Activated CD8-positive, alpha-beta T cell treated with anti-CD3 and anti-CD28 coated beads, Interleukin-2, amount 10 ng/mL, durations not matched to agents 7 days and 5 days (primary cell): ENCODE measurements around the gene RPN2. TPM values are rescaled to one million over a fixed set of nuclear protein-coding genes. Genes with fewer than 3 reads are reported as not detected.

Experiments used
- ATAC-seq: fragments of 150-1000 bp; cut with Tn5 transposase; one replicate; pipeline ENCODE4 v1.10.0; 2021; ENCODE audit warnings: moderate library complexity
- CTCF ChIA-PET: fragments of 350-600 bp; sonication (Branson Sonifier 250); formaldehyde crosslinking; loops from one replicate; lab custom pipeline; 2021; ENCODE audit warnings: antibody characterized with exemption; lab: Charles Lee
- POLR2A ChIA-PET: fragments of 350-600 bp; sonication (Branson Sonifier 250); formaldehyde crosslinking; loops from one replicate; lab custom pipeline; 2021; ENCODE audit warnings: antibody characterized with exemption; lab: Charles Lee
- DNase-seq: peaks from one replicate; pipeline ENCODE4 v3.0.0-alpha.2; 2020
- H3K27ac Mint-ChIP-seq: one replicate; pipeline ENCODE4 v1.8.0; 2021; ENCODE audit warnings: mild to moderate bottlenecking, mixed read lengths
- H3K27me3 Mint-ChIP-seq: one replicate; pipeline ENCODE4 v1.8.0; 2021; ENCODE audit warnings: low read depth, mixed read lengths
- H3K36me3 Mint-ChIP-seq: one replicate; pipeline ENCODE4 v1.8.0; 2021; ENCODE audit warnings: low read depth, mixed read lengths
- H3K4me1 Mint-ChIP-seq: one replicate; pipeline ENCODE4 v1.8.0; 2021; ENCODE audit warnings: low read depth, mixed read lengths
- H3K4me3 Mint-ChIP-seq: one replicate; pipeline ENCODE4 v1.8.0; 2021; ENCODE audit warnings: mild to moderate bottlenecking, mixed read lengths
- H3K9me3 Mint-ChIP-seq: one replicate; pipeline ENCODE4 v1.8.0; 2022; ENCODE audit warnings: mixed read lengths; ENCODE audit not compliant: insufficient read depth
- total RNA-seq, 2 experiments: library from RNA; stranded (reverse); gene quantifications; one replicate each; pipeline ENCODE4 v1.2.3, GENCODE V29; 2021

Gene RPN2
- total RNA-seq, 2 experiments from 2014 or later = 163 to 165 TPM

GRCh38 chr20:37261714-37262113 lies 82.6 kb downstream of the RPN2 start, which contains the start of gene GHRH:
Gene GHRH (minus strand): TSS chr20:37261814. CDS start chr20:37256889, 4,925 bp downstream.
- no peak for ATAC-seq
- ChIA-PET CTCF (no interaction called here), POLR2A (no interaction called here)
- H3K27ac Mint-ChIP-seq = no peak within 1 kb of the TSS
- peaks cover 3% of the 10 kb centered on the region for H3K4me1 Mint-ChIP-seq
- DNase-seq = no peak
- no peaks in the 10 kb centered on the region for H3K9me3 Mint-ChIP-seq
- peaks cover 13% of the 10 kb centered on the region for H3K27me3 Mint-ChIP-seq
- H3K36me3 Mint-ChIP-seq = no peaks in the 10 kb centered on the region
- no peak within 1 kb of the TSS for H3K4me3 Mint-ChIP-seq

GRCh38 chr20:37262505-37262904 lies 83.4 kb downstream of the RPN2 start:
- no peak for DNase-seq
- no peaks in the 10 kb centered on the region for H3K9me3 Mint-ChIP-seq
- ChIA-PET POLR2A (no interaction called here), CTCF (interaction anchor here (1.2 kb wide), 1 partner anchor 121 kb away, joined by 4 read pairs; no protein-coding TSS in a partner anchor)
- H3K27me3 Mint-ChIP-seq = peaks cover 13% of the 10 kb centered on the region
- H3K27ac Mint-ChIP-seq = no peak overlapping the region
- no peaks in the 10 kb centered on the region for H3K36me3 Mint-ChIP-seq
- ATAC-seq = no peak
- H3K4me3 Mint-ChIP-seq = no peak overlapping the region
- H3K4me1 Mint-ChIP-seq = peaks cover 3% of the 10 kb centered on the region

- Mint-ChIP-seq H3K4me1 (peaks cover 3% of the 10 kb centered on the region), H3K9me3 (no peaks in the 10 kb centered on the region), H3K27ac (no peak overlapping the region), H3K36me3 (no peaks in the 10 kb centered on the region), H3K4me3 (no peak overlapping the region), H3K27me3 (peaks cover 13% of the 10 kb centered on the region)
- no peak for DNase-seq
- ATAC-seq = no peak
- POLR2A ChIA-PET = no interaction called here
- CTCF ChIA-PET = no interaction called here
Observed at GRCh38 chr20:37263686-37264085, 84.6 kb downstream of the RPN2 start.

GRCh38 chr20:37265152-37265551 lies 86.0 kb downstream of the RPN2 start:
- Mint-ChIP-seq H3K27ac (no peak overlapping the region), H3K36me3 (no peaks in the 10 kb centered on the region), H3K27me3 (peaks cover 5% of the 10 kb centered on the region), H3K4me1 (peaks cover 8% of the 10 kb centered on the region), H3K9me3 (no peaks in the 10 kb centered on the region), H3K4me3 (no peak overlapping the region)
- ATAC-seq (peak; percentile 54), DNase-seq (peak; percentile 50)
- ChIA-PET CTCF (interaction anchor here (0.6 to 1.1 kb wide), 7 partner anchors 10 to 293 kb away, joined by 3 to 5 read pairs (median 3); no protein-coding TSS in a partner anchor), POLR2A (no interaction called here)

GRCh38 chr20:37266940-37267666 lies 88.0 kb downstream of the RPN2 start:
- POLR2A ChIA-PET = interaction anchor here (0.6 kb wide), 1 partner anchor 268 kb away, joined by 4 read pairs; no protein-coding TSS in a partner anchor

GRCh38 chr20:37267667-37268313 lies 88.7 kb downstream of the RPN2 start:
- Mint-ChIP-seq H3K4me3 (no peak overlapping the region), H3K27me3 (no peaks in the 10 kb centered on the region), H3K27ac (no peak overlapping the region), H3K36me3 (no peaks in the 10 kb centered on the region), H3K4me1 (peaks cover 8% of the 10 kb centered on the region), H3K9me3 (no peaks in the 10 kb centered on the region)
- ChIA-PET POLR2A (interaction anchor here (0.6 to 0.7 kb wide), 2 partner anchors 260 to 268 kb away, joined by 3 to 4 read pairs; partner anchors contain the start of gene BLCAP), CTCF (interaction anchor here (0.9 to 3.6 kb wide), 5 partner anchors 73 to 507 kb away, joined by 3 to 35 read pairs (median 5); no protein-coding TSS in a partner anchor)
- DNase-seq (no peak), ATAC-seq (no peak)

More at GRCh38 chr20:37266940-37267666, 88.0 kb downstream of the RPN2 start:
- H3K9me3 Mint-ChIP-seq = no peaks in the 10 kb centered on the region
- ATAC-seq (no peak), DNase-seq (no peak)
- CTCF ChIA-PET = interaction anchor here (1.2 to 1.5 kb wide), 3 partner anchors 118 to 271 kb away, joined by 3 to 5 read pairs (median 3); no protein-coding TSS in a partner anchor
- H3K4me3 Mint-ChIP-seq = no peak overlapping the region
- no peaks in the 10 kb centered on the region for H3K27me3 Mint-ChIP-seq
- no peak overlapping the region for H3K27ac Mint-ChIP-seq
- no peaks in the 10 kb centered on the region for H3K36me3 Mint-ChIP-seq
- peaks cover 8% of the 10 kb centered on the region for H3K4me1 Mint-ChIP-seq

GRCh38 chr20:37270576-37271420 lies 91.7 kb downstream of the RPN2 start:
- POLR2A ChIA-PET = no interaction called here
- no peaks in the 10 kb centered on the region for H3K9me3 Mint-ChIP-seq
- CTCF ChIA-PET = interaction anchor here (0.7 to 3.9 kb wide), 7 partner anchors 17 to 263 kb away, joined by 3 to 35 read pairs (median 5); no protein-coding TSS in a partner anchor
- peaks cover 7% of the 10 kb centered on the region for H3K4me1 Mint-ChIP-seq
- DNase-seq (no peak), ATAC-seq (no peak)
- no peak overlapping the region for H3K27ac Mint-ChIP-seq
- H3K27me3 Mint-ChIP-seq = no peaks in the 10 kb centered on the region
- H3K36me3 Mint-ChIP-seq = no peaks in the 10 kb centered on the region
- no peak overlapping the region for H3K4me3 Mint-ChIP-seq

- no peak for ATAC-seq
- DNase-seq = no peak
- CTCF ChIA-PET = interaction anchor here (3.6 to 3.9 kb wide), 2 partner anchors 113 to 263 kb away, joined by 29 to 35 read pairs; no protein-coding TSS in a partner anchor
- H3K9me3 Mint-ChIP-seq = no peaks in the 10 kb centered on the region
- POLR2A ChIA-PET = no interaction called here
- H3K4me1 Mint-ChIP-seq = peaks cover 7% of the 10 kb centered on the region
- H3K4me3 Mint-ChIP-seq = no peak overlapping the region
- H3K36me3 Mint-ChIP-seq = no peaks in the 10 kb centered on the region
- no peak overlapping the region for H3K27ac Mint-ChIP-seq
- no peaks in the 10 kb centered on the region for H3K27me3 Mint-ChIP-seq
Observed at GRCh38 chr20:37271421-37271768, 92.3 kb downstream of the RPN2 start.

GRCh38 chr20:37273988-37274387 lies 94.9 kb downstream of the RPN2 start:
- POLR2A ChIA-PET = no interaction called here
- no peaks in the 10 kb centered on the region for H3K9me3 Mint-ChIP-seq
- H3K27me3 Mint-ChIP-seq = no peaks in the 10 kb centered on the region
- CTCF ChIA-PET = interaction anchor here (1.4 kb wide), 1 partner anchor 111 kb away, joined by 6 read pairs; no protein-coding TSS in a partner anchor
- DNase-seq (no peak), ATAC-seq (no peak)
- no peak overlapping the region for H3K4me3 Mint-ChIP-seq
- H3K27ac Mint-ChIP-seq = no peak overlapping the region
- no peaks in the 10 kb centered on the region for H3K36me3 Mint-ChIP-seq
- H3K4me1 Mint-ChIP-seq = peaks cover 14% of the 10 kb centered on the region

GRCh38 chr20:37274851-37275524 lies 95.9 kb downstream of the RPN2 start:
- ATAC-seq (no peak), DNase-seq (no peak)
- CTCF ChIA-PET = interaction anchor here (1.1 to 1.2 kb wide), 2 partner anchors 10 to 258 kb away, joined by 3 to 5 read pairs; no protein-coding TSS in a partner anchor
- H3K4me3 Mint-ChIP-seq = no peak overlapping the region
- H3K36me3 Mint-ChIP-seq = no peaks in the 10 kb centered on the region
- POLR2A ChIA-PET = no interaction called here
- H3K9me3 Mint-ChIP-seq = no peaks in the 10 kb centered on the region
- H3K27ac Mint-ChIP-seq = no peak overlapping the region
- H3K27me3 Mint-ChIP-seq = peaks cover 2% of the 10 kb centered on the region
- H3K4me1 Mint-ChIP-seq = peaks cover 10% of the 10 kb centered on the region
